GM18858 (cell line): ENCODE measurements around the gene ZNF511.

Experiments used
- ATAC-seq: cut with Tn5 transposase; IDR thresholded peaks from one replicate; pipeline ENCODE4 v1.9.1; 2021; ENCODE audit not compliant: unreplicated experiment

ZNF511 gene

GRCh38 chr10:133351408-133352318 lies 42.9 kb downstream of the ZNF511 start:
- no peak for ATAC-seq

DNA sequence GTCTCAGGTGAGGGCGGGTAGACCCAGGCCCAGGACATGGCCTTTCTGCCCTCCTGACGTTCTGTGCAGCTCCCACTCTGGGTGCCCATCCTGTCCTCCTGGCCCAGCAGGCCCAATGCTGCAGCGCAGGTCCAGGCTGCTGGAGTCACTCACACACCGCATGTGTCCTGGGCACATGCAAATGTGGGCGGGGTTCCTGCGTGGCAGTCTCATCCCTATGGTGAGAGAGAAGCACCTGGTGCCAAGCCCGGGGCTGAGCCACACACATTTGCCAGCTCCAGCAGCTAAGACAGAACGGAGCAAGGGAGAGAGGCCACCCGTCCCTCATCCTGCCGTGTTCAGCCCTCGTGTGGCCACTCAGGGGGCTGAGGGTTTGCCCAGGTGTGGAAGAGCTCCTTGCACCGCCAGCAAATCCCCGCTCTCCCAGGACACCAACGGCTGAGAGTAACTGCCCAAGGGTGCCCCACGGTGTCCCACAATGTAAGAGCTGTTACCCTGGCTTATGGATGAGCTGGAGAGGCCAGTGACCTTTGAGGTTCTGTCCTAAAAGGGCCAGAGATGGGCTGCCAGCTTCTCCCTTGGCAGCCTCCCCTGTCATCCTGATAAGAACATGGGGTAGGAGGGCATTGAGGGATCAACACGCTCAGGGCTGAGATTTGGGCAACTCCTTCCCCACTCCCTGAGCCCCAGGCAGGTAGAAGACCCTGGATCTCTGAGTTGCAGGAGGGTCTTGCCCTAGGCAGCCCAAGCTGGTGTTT lies 44.7 kb downstream of the ZNF511 start:
- ATAC-seq = no peak

DNA sequence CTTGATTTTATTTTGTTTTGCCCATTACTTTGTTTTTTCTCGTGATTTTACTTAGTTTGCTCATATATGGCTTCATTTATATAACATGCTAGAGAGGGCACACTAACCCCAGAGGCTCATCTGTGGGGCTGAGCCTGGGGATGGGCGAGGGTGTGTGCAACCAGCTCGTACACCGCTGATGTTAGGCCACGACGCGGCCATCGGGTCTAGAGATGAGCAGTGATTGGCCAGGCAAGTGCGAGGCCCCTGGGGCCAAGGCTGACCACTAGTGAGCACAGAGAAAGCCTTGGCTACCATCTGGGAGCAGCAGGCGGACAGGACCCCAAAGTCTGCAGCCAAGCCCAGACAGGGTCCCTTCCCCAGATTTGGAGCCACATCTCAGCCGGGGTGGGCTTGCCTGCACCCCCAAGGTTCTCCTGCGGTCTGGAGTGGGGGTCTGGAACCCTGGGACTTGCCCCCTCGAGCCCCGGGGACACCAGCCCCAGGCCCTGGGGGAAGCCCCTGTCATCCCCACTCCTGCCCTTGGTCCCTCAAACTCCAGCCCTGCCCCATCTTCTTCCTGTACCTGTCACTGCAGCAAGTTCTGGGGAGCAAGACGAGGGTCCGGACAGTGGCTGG lies 45.4 kb downstream of the ZNF511 start:
- ATAC-seq = no peak

DNA sequence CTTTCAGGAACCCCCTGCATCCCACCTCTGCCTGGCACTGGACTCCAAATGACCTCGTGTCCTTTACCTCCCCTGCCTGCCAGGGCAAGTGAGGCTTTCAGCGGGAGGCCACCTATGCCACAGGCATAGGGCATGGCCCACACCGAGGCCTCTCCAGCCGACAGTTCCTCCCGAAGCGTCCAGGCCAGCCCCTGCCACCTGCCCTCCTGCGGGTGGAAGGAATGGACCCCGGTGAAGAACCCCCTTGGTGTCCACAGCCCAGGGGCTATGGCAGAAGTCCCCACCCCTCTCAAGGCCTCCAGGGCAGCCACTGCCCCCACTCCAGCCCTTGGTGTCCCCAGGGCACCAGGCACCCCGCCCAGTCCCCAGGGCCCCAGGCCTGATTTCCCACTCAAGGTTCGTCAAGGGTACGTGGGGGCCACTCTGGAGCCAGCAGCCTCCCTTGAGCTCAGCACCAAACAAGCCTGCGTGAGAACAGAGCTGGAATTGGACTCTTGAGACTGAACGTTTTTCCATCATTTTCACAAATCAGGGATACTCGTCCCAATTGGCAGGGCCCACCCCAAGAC lies 46.0 kb downstream of the ZNF511 start:
- ATAC-seq = no peak

DNA sequence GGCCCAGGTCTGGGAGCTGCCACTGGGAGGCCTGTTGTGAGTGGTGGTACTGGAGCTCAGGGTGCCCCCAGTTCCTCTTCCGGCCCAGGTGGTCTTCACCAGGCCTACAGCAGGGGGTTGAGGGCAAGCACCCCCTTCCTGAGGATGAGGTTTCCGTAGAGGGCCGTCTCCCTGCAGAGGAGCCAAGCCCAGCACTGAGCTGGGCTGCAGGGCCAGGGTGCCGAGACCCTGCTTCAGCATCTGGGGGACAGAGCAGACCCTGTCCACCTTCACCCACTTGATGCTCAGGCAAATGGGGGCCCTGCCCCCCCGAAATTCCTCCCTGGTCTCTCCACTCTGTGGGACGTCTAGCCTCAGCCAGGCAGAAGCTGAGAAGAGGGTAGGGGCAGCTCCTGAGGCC lies 46.6 kb downstream of the ZNF511 start:
- ATAC-seq = no peak

- no peak for ATAC-seq
Measured at GRCh38 chr10:133355991-133356390, 47.3 kb downstream of the ZNF511 start.

DNA sequence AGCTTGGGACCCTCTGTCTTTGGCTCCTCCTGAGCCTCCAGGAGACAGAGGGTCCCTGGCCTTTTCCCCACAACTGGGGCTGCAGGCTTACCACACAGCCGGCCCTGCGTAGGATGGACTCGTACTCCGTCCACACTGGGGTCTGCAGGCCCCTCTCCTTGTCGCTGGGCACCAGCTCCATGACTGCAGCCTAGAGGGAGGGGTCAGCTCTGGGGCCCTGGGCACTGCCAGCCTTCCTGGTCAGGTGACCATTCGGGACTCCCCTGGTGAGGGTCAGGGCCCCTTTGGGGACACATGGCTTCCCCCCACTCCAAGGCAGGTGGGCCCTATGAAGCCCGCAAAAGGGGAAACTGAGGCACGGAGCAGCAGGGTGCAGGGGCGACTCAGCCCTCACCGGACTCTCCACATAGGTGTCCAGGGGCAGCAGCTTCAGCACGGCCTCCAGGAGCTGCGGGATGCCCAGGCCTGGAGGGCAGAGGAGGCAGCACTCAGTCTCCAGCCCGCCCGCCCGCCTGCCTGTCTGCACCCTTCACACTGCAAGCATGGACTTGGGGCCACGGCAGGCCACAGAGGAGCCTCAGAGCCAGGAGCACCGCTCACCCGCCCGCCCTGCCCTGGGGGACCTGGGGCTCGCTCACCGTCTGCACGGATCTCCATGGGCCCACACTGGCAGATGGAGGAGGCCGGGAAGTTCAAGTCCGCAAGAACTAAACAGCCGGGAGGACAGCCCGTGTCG lies 48.0 kb downstream of the ZNF511 start:
- no peak for ATAC-seq

DNA sequence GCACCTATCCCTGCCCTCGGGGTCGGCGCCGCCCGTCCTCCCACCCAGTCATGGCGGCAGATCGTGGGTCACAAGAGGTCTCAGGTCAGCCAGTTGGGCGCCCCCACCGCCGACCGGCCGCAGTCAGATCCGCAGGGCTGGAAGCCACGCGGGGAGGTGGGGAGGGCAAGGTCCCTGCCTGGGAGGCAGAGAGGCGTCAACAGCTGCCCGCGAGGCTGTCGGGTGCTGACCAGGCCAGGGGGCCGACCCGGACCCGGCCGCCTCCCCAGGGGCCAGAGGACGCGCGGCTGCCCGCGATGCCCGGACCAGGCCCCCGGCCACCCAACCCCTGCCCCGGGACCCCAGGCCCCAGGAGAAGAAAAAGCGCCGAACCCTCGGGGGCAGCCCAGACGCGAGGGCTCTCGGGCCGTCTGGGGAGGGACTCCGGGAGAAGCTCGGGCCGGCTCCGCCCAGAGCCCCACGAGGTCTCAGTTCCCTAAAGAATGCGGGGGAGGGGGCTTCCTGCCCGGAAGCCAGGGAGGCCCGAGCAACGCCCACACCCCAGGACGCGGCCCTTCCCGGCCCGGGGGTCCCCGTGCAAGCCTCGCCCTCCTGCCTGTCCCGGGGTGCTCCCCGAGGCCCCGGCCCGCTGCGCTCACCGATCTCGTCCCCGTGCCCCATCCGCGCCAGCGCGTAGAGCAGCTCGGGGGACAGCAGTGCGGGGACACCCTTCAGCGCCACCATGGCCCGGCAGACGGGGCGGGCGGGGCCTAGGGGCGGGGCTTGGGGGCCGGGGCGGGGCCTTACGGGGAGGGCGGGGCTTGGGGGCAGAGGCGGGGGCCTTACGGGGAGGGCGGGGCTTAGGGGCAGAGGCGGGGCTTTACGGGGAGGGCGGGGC lies 48.8 kb downstream of the ZNF511 start, which contains the start of gene FUOM:
Gene FUOM, minus strand, starts transcription at position 735 of the 877 bp plus-strand sequence. Its CDS starts 12 bp downstream, at position 723.
- peak; percentile 58 for ATAC-seq

GRCh38 chr10:133358162-133358924 lies 49.6 kb downstream of the ZNF511 start:
- ATAC-seq = no peak

- ATAC-seq = no peak
Measured at GRCh38 chr10:133358925-133359310, 50.2 kb downstream of the ZNF511 start.

DNA sequence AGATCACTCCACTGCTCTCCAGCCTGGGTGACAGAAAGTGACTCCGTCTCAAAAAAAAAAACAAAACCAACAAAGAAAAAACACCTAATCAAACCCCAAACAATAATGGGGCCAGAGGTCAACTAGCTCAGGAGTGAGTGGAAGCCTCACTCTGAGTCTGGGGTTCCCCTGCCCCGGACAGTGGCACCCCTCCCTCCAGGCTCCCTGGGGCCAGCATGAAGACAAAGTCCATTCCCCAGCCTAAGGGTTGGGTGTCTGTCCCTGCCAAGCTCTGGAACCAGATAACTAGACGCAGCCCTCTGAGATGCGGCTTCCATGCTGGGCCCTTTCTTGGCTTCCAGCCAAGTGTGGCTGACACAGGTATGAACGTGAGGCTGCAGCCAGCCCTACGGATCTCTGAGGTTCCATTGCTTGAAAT lies 50.8 kb downstream of the ZNF511 start:
- no peak for ATAC-seq

GRCh38 chr10:133359972-133360610 lies 51.4 kb downstream of the ZNF511 start:
- no peak for ATAC-seq

- no peak for ATAC-seq
Measured at GRCh38 chr10:133361227-133361626, 52.5 kb downstream of the ZNF511 start.

DNA sequence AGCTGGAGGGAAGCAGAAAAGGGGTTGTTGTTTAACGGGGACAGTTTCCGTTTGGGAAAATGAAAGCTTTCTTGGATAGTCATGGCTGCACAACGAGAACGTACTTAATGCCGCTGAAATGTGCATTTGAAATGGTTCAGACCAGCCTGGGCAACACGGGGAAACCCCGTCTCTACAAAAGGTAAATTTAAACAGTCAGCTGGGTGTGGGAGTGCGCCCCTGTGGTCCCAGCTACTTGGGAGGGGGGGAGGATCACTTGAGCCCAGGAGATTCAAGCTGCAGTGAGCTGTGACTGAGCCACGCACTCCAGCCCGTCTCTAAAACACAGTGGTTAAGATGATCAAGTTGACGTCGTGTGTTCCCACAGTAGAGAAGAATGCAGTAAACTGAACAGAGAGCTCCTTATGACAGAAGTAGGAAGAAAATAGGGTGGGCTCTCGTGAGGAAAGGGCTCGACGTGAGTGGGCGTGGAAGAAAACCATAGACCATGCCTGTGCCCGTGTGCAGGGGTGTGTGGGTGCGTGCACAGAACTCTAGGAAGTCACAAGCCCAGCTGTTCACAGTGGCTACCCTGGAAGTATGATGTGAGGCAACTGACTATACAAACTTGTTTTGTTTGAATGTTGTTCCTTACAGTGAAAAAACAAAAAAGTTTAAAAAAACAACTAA lies 53.2 kb downstream of the ZNF511 start:
- no peak for ATAC-seq
